K562 (cell line): Measurements from ENCODE around the gene NSF. TPM values are rescaled to one million over a fixed set of nuclear protein-coding genes. Genes with fewer than 3 reads are reported as not detected.

Experiments used
- BMI1 ChIP-seq: fragments of 150-350 bp; IDR thresholded peaks from 2 replicates; pipeline ENCODE4 v1.6.1; 2014; ENCODE audit warnings: low read length
- E2F8 ChIP-seq: fragments of 450-650 bp; IDR thresholded peaks from 2 replicates; pipeline ENCODE4 v1.7.1; 2018; ENCODE audit warnings: mild to moderate bottlenecking, low read depth; ENCODE audit not compliant: partially characterized antibody
- EHMT2 ChIP-seq: fragments of 450-650 bp; IDR thresholded peaks from 2 replicates; pipeline ENCODE4 v1.6.1; 2018; ENCODE audit warnings: antibody characterized with exemption
- HDAC1 ChIP-seq, 2 experiments: fragments of 450-650 bp; IDR thresholded peaks; 2 replicates each; pipeline ENCODE4 v1.6.1; 2016 to 2017; ENCODE audit warnings: inconsistent platforms in 1 of 2, mild to moderate bottlenecking in 1 of 2, moderate library complexity in 1 of 2
- HNRNPLL ChIP-seq: fragments of 200-400 bp; formaldehyde crosslinking; IDR thresholded peaks from 2 replicates; pipeline ENCODE4 v1.6.1; 2017; ENCODE audit warnings: low read length, low read depth, mild to moderate bottlenecking; ENCODE audit not compliant: poor library complexity, severe bottlenecking
- MAFF ChIP-seq: IDR thresholded peaks from 2 replicates; pipeline ENCODE4 v1.6.1; 2012; ENCODE audit warnings: low read length, improper control_type of control experiment
- MAFK ChIP-seq: IDR thresholded peaks from 2 replicates; pipeline ENCODE4 v1.6.1; 2011; ENCODE audit warnings: low read length, improper control_type of control experiment
- MIER1 ChIP-seq: fragments of 450-650 bp; IDR thresholded peaks from 2 replicates; pipeline ENCODE4 v1.6.1; 2016; ENCODE audit warnings: antibody characterized with exemption, mild to moderate bottlenecking, low read depth
- REST ChIP-seq, 2 experiments: fragments of 450-650 bp; formaldehyde crosslinking in 1 of 2; IDR thresholded peaks; 2 replicates each; pipeline versions ENCODE4 v1.4.0 to v1.6.1; 2014 to 2020; ENCODE audit warnings: mild to moderate bottlenecking in 2 of 2, borderline replicate concordance in 1 of 2, low read depth in 1 of 2
- RFX1 ChIP-seq: fragments of 450-650 bp; IDR thresholded peaks from 2 replicates; pipeline ENCODE4 v1.6.1; 2016; ENCODE audit warnings: mild to moderate bottlenecking, moderate library complexity
- USF1 ChIP-seq: sonication (generic); formaldehyde crosslinking; IDR thresholded peaks from 2 replicates; pipeline ENCODE4 v1.9.0; 2022; ENCODE audit warnings: mild to moderate bottlenecking, missing genetic modification reagents
- ZNF224 ChIP-seq: sonication (generic); formaldehyde crosslinking; IDR thresholded peaks from 2 replicates; pipeline ENCODE4 v1.8.0; 2022; ENCODE audit warnings: mild to moderate bottlenecking, missing genetic modification reagents
- polyA plus RNA-seq, 8 experiments: library from polyadenylated mRNA; depleted of rRNA in 4 of 8; stranded (reverse) in 5 of 8; unstranded in 3 of 8; fragments of >200 nt; fragmentation: Nextera tagmentation in 2 of 8; fragmentation: Illumina TruSeq in 1 of 8; extraction: Ambion mirVana in 2 of 8; extraction: Trizol in 1 of 8; gene quantifications; 2 replicates each; pipeline versions ENCODE4 v1.2.1 to v1.2.3, GENCODE V29; 2011 to 2014; ENCODE audit warnings: inconsistent platforms in 1 of 8, missing spikeins in 1 of 8
- total RNA-seq, 7 experiments: library from RNA; depleted of rRNA in 6 of 7; stranded (reverse); fragments of >200 nt in 6 of 7; fragmentation: Illumina TruSeq in 2 of 7; extraction: Trizol in 2 of 7; gene quantifications; 2 replicates each; pipeline versions ENCODE4 v1.2.1 to v1.2.3, GENCODE V29; 2011 to 2021; ENCODE audit warnings: low replicate concordance in 1 of 7

Gene NSF
- total and polyA plus RNA-seq, 9 of the 15 experiments (the other 6 are each of a cell fraction or from before 2014, with no cell fraction given) = 16.7 to 39.8 (median 36.7) TPM

- TF ChIP-seq REST (IDR thresholded peaks at IDR 0.05; ENCODE audit: borderline replicate concordance) = peak; percentile 87
- TF ChIP-seq REST (CRISPR knock-in tag; IDR thresholded peaks at IDR 0.05; ENCODE audit: low read depth) = no peak
- TF ChIP-seq MAFK = peak; percentile 45
- no peak for TF ChIP-seq E2F8
- TF ChIP-seq BMI1 = peak; percentile 74; the same call in 1 of the 2 replicates
- no peak for TF ChIP-seq ZNF224 (CRISPR knock-in tag)
- peak; percentile 76 for TF ChIP-seq USF1 (CRISPR knock-in tag)
- TF ChIP-seq MAFF = peak; percentile 45
- TF ChIP-seq HDAC1 (IDR thresholded peaks at IDR 0.05) = peak in 1 of 2 experiments; percentile 9; a peak in 1 of 4 replicates
- TF ChIP-seq MIER1 = peak; percentile 45; the same call in 1 of the 2 replicates
- TF ChIP-seq HNRNPLL = no peak
- TF ChIP-seq RFX1 = peak; percentile 98
- TF ChIP-seq EHMT2 = 0 out of 2 replicates have a peak, but pooled peaks have one; percentile 38
These were observed 187.8 kb downstream of the NSF start (continued) for GRCh38 chr17:46777943-46778915.
